ENCODE data around the gene ANKRD34B. TPM values are rescaled to one million over a fixed set of nuclear protein-coding genes. Genes with fewer than 3 reads are reported as not detected.

Gene ANKRD34B
- total RNA-seq (2021; ENCODE audit: unreplicated experiment) (0.10 TPM), Bru-seq, nascent RNA (percentile 19 among the genes with signal in this experiment), BruChase-seq, experiment 1, labeled RNA remaining after a 2-hour chase (percentile 21 among the genes with signal in this experiment), BruChase-seq, experiment 2, labeled RNA remaining after a 6-hour chase (percentile 31 among the genes with signal in this experiment)
- polyA plus RNA-seq (2012; ENCODE audit: insufficient read length): not detected
- long read RNA-seq: 0 reads

- intact Hi-C loops (cut with micrococcal nuclease; ENCODE audit: unreplicated experiment) (no loop called here), in situ Hi-C loops (cut with HindIII; ENCODE audit: low pct_unique_long_range_greater_than_20kb, low sequenced_read_pairs) (no loop called here)
- Histone ChIP-seq H3K9me3 (ENCODE audit: control insufficient read depth, insufficient read depth, low read depth, low read length) (no peaks in the 10 kb centered on the region), H3K27me3 (ENCODE audit: control insufficient read depth, insufficient read depth, low read length) (peaks cover 20% of the 10 kb centered on the region), H3K4me1 (ENCODE audit: control insufficient read depth, insufficient read depth, low read length) (0 out of 2 replicates have a peak, but pooled peaks cover 3% of the 10 kb centered on the region), H3K4me3 (ENCODE audit: low read depth in 2 of 2, low read length in 2 of 2) (peak within 1 kb of the TSS; percentile 48 to 52), H3K36me3 (ENCODE audit: control insufficient read depth, insufficient read depth, low read length) (no peaks in the 10 kb centered on the region; the same call in 1 of the 2 replicates), H3K27ac (ENCODE audit: low read length) (no peak within 1 kb of the TSS)
- DNase-seq (ENCODE audit: low read depth, low spot score): no peak
- BruUV-seq (replicated peaks): no TSS peak
- CTCF ChIA-PET: no interaction called here
- ATAC-seq: peak; percentile 89
- POLR2A ChIA-PET: no interaction called here
- TF ChIP-seq REST (IDR thresholded peaks at IDR 0.05; ENCODE audit: insufficient read depth in 1 of 2, low read depth in 2 of 2, low read length in 1 of 2) (no peak), TCF7L2 (IDR thresholded peaks at IDR 0.05; ENCODE audit: low read depth, low read length) (no peak), POLR2AphosphoS5 (IDR thresholded peaks at IDR 0.05; ENCODE audit: low read depth, low read length) (no peak), CTCF (IDR thresholded peaks at IDR 0.05) (no peak), SIN3A (IDR thresholded peaks at IDR 0.05; ENCODE audit: borderline replicate concordance, insufficient read depth, low read depth, low read length) (no peak)
Observed at GRCh38 chr5:80569961-80570786, at the start of gene ANKRD34B. TSS of gene ANKRD34B (minus strand) at chr5:80570280. CDS start at chr5:80560019, 10,261 bp downstream.

- Histone ChIP-seq H3K27ac (ENCODE audit: low read length) (no peak overlapping the region), H3K36me3 (ENCODE audit: control insufficient read depth, insufficient read depth, low read length) (no peaks in the 10 kb centered on the region), H3K4me1 (ENCODE audit: control insufficient read depth, insufficient read depth, low read length) (no peaks in the 10 kb centered on the region), H3K27me3 (ENCODE audit: control insufficient read depth, insufficient read depth, low read length) (no peaks in the 10 kb centered on the region), H3K9me3 (ENCODE audit: control insufficient read depth, insufficient read depth, low read depth, low read length) (no peaks in the 10 kb centered on the region), H3K4me3 (ENCODE audit: low read depth in 2 of 2, low read length in 2 of 2) (no peak overlapping the region)
- BruUV-seq (replicated peaks): no TSS peak
- intact Hi-C loops (cut with micrococcal nuclease; ENCODE audit: unreplicated experiment): no loop called here
- ChIA-PET CTCF (no interaction called here), POLR2A (no interaction called here)
- no peak for TF ChIP-seq CTCF (IDR thresholded peaks at IDR 0.05)
- TF ChIP-seq TCF7L2 (IDR thresholded peaks at IDR 0.05; ENCODE audit: low read depth, low read length): no peak
- TF ChIP-seq POLR2AphosphoS5 (IDR thresholded peaks at IDR 0.05; ENCODE audit: low read depth, low read length): no peak
- TF ChIP-seq REST (IDR thresholded peaks at IDR 0.05; ENCODE audit: insufficient read depth in 1 of 2, low read depth in 2 of 2, low read length in 1 of 2): no peak
- TF ChIP-seq SIN3A (IDR thresholded peaks at IDR 0.05; ENCODE audit: borderline replicate concordance, insufficient read depth, low read depth, low read length): no peak
- DNase-seq (ENCODE audit: low read depth, low spot score) (no peak), ATAC-seq (no peak)
- in situ Hi-C loops (cut with HindIII; ENCODE audit: low pct_unique_long_range_greater_than_20kb, low sequenced_read_pairs): no loop called here
Observed at GRCh38 chr5:80619086-80619485, 49.0 kb upstream of the ANKRD34B start.

All from Panc1 (cell line).